ENCODE results near the gene PDPK1. TPM values are rescaled to one million over a fixed set of nuclear protein-coding genes. Genes with fewer than 3 reads are reported as not detected.
"Not testable (repeated sequence)": the region's sequence is repeated elsewhere in the genome, so short reads cannot be mapped to it uniquely, and the experiment has no call there.

PDPK1 gene
- total RNA-seq, 4 donors from 2014 or later = 24.5 to 42.4 (median 34.7) TPM

- peak; percentile 51 to 60 for ATAC-seq
- H3K9me3 ChIP-seq; H3K36me3 ChIP-seq; intact Hi-C loops (cut with DNase I; ENCODE audit: low total_unique reads); H3K27me3 ChIP-seq; H3K27ac ChIP-seq; in situ Hi-C loops (cut with MboI; ENCODE audit: low sequenced_read_pairs in 4 of 4); DNase-seq; H3K4me1 ChIP-seq; H3K4me3 ChIP-seq: not testable (repeated sequence)
Observed at GRCh38 chr16:2550283-2550878, 12.6 kb downstream of the PDPK1 start.

- H3K4me1 ChIP-seq; in situ Hi-C loops (cut with MboI; ENCODE audit: low sequenced_read_pairs in 4 of 4): not testable (repeated sequence)
- peak overlapping the region in 2 of 4 donors; percentile 37 to 38 for H3K27ac ChIP-seq
Observed at GRCh38 chr16:2551420-2551889, 13.6 kb downstream of the PDPK1 start.

GRCh38 chr16:2554709-2555425, 17.0 kb downstream of the PDPK1 start:
- H3K36me3 ChIP-seq; ATAC-seq; in situ Hi-C loops (cut with MboI; ENCODE audit: low sequenced_read_pairs in 4 of 4); H3K27me3 ChIP-seq; H3K4me1 ChIP-seq; DNase-seq; H3K27ac ChIP-seq; H3K9me3 ChIP-seq; intact Hi-C loops (cut with DNase I; ENCODE audit: low total_unique reads); H3K4me3 ChIP-seq: not testable (repeated sequence)

More at GRCh38 chr16:2551420-2551889, 13.6 kb downstream of the PDPK1 start:
- H3K4me3 ChIP-seq; intact Hi-C loops (cut with DNase I; ENCODE audit: low total_unique reads); H3K27me3 ChIP-seq; H3K9me3 ChIP-seq; ATAC-seq; H3K36me3 ChIP-seq; DNase-seq: not testable (repeated sequence)

GRCh38 chr16:2557150-2557549, 19.3 kb downstream of the PDPK1 start:
- DNase-seq (peak in 1 of 2 donors; percentile 47), ATAC-seq (peak; percentile 66 to 82)
- intact Hi-C loops (cut with DNase I; ENCODE audit: low total_unique reads); in situ Hi-C loops (cut with MboI; ENCODE audit: low sequenced_read_pairs in 4 of 4); H3K36me3 ChIP-seq; H3K27me3 ChIP-seq; H3K9me3 ChIP-seq; H3K4me1 ChIP-seq; H3K4me3 ChIP-seq; H3K27ac ChIP-seq: not testable (repeated sequence)

- in situ Hi-C loops (cut with MboI; ENCODE audit: low sequenced_read_pairs in 4 of 4); intact Hi-C loops (cut with DNase I; ENCODE audit: low total_unique reads); ATAC-seq; H3K27me3 ChIP-seq; DNase-seq; H3K4me3 ChIP-seq; H3K9me3 ChIP-seq; H3K4me1 ChIP-seq; H3K36me3 ChIP-seq; H3K27ac ChIP-seq: not testable (repeated sequence)
Observed at GRCh38 chr16:2560131-2560797, 22.4 kb downstream of the PDPK1 start.

- H3K9me3 ChIP-seq; H3K36me3 ChIP-seq; H3K27ac ChIP-seq; H3K27me3 ChIP-seq; H3K4me3 ChIP-seq; intact Hi-C loops (cut with DNase I; ENCODE audit: low total_unique reads); H3K4me1 ChIP-seq; in situ Hi-C loops (cut with MboI; ENCODE audit: low sequenced_read_pairs in 4 of 4): not testable (repeated sequence)
- DNase-seq (peak; percentile 26 to 69), ATAC-seq (peak; percentile 50 to 78)
- TF ChIP-seq CTCF (IDR thresholded peaks at IDR 0.05 in 4 of 5, conservative IDR thresholded peaks at IDR 0.05 in 1 of 5) = peak in 2 of 5 experiments; percentile 40 to 56
Observed at GRCh38 chr16:2560798-2561133, 22.9 kb downstream of the PDPK1 start.

- in situ Hi-C loops (cut with MboI; ENCODE audit: low sequenced_read_pairs in 4 of 4); H3K9me3 ChIP-seq; ATAC-seq; H3K36me3 ChIP-seq; H3K4me1 ChIP-seq; H3K4me3 ChIP-seq; DNase-seq; H3K27ac ChIP-seq; H3K27me3 ChIP-seq; intact Hi-C loops (cut with DNase I; ENCODE audit: low total_unique reads): not testable (repeated sequence)
Observed at GRCh38 chr16:2567506-2567905, 29.7 kb downstream of the PDPK1 start.

GRCh38 chr16:2568573-2568972, 30.8 kb downstream of the PDPK1 start:
- intact Hi-C loops (cut with DNase I; ENCODE audit: low total_unique reads); DNase-seq; H3K36me3 ChIP-seq; H3K27ac ChIP-seq; H3K9me3 ChIP-seq; H3K4me1 ChIP-seq; H3K27me3 ChIP-seq; in situ Hi-C loops (cut with MboI; ENCODE audit: low sequenced_read_pairs in 4 of 4); H3K4me3 ChIP-seq: not testable (repeated sequence)
- peak; percentile 89 to 97 for ATAC-seq

GRCh38 chr16:2572704-2573103, 34.9 kb downstream of the PDPK1 start:
- H3K9me3 ChIP-seq; intact Hi-C loops (cut with DNase I; ENCODE audit: low total_unique reads); ATAC-seq; H3K36me3 ChIP-seq; H3K4me1 ChIP-seq; in situ Hi-C loops (cut with MboI; ENCODE audit: low sequenced_read_pairs in 4 of 4); H3K27ac ChIP-seq; H3K27me3 ChIP-seq; DNase-seq; H3K4me3 ChIP-seq: not testable (repeated sequence)

GRCh38 chr16:2575839-2576238, 38.0 kb downstream of the PDPK1 start:
- H3K4me3 ChIP-seq; DNase-seq; H3K36me3 ChIP-seq; H3K9me3 ChIP-seq; H3K4me1 ChIP-seq; H3K27me3 ChIP-seq; ATAC-seq; H3K27ac ChIP-seq; in situ Hi-C loops (cut with MboI; ENCODE audit: low sequenced_read_pairs in 4 of 4); intact Hi-C loops (cut with DNase I; ENCODE audit: low total_unique reads): not testable (repeated sequence)

GRCh38 chr16:2577044-2577443, 39.2 kb downstream of the PDPK1 start:
- ATAC-seq; H3K4me1 ChIP-seq; H3K27me3 ChIP-seq; intact Hi-C loops (cut with DNase I; ENCODE audit: low total_unique reads); H3K9me3 ChIP-seq; DNase-seq; H3K4me3 ChIP-seq; H3K36me3 ChIP-seq; in situ Hi-C loops (cut with MboI; ENCODE audit: low sequenced_read_pairs in 4 of 4); H3K27ac ChIP-seq: not testable (repeated sequence)

Measured in gastrocnemius medialis (tissue), 4 donors.